Stimulated activated naive CD8-positive, alpha-beta T cell treated with anti-CD3 and anti-CD28 coated beads, Interleukin-15, Interleukin-2, amounts not matched to agents 100 ng/mL and 50 ng/mL, for 24 hours (primary cell): ENCODE measurements around the gene CCDC40.

ENCODE experiments used
- H3K27ac Mint-ChIP-seq: one replicate; pipeline ENCODE4 v1.8.0; 2021; ENCODE audit warnings: mild to moderate bottlenecking, mixed read lengths
- H3K27me3 Mint-ChIP-seq: one replicate; pipeline ENCODE4 v1.8.0; 2021; ENCODE audit warnings: mixed read lengths
- H3K36me3 Mint-ChIP-seq: one replicate; pipeline ENCODE4 v1.8.0; 2021; ENCODE audit warnings: low read depth, mixed read lengths
- H3K4me1 Mint-ChIP-seq: one replicate; pipeline ENCODE4 v1.8.0; 2021; ENCODE audit warnings: low read depth, mixed read lengths
- H3K4me3 Mint-ChIP-seq: one replicate; pipeline ENCODE4 v1.8.0; 2021; ENCODE audit warnings: mild to moderate bottlenecking, mixed read lengths
- H3K9me3 Mint-ChIP-seq: one replicate; pipeline ENCODE4 v1.8.0; 2021; ENCODE audit warnings: mixed read lengths

CCDC40 gene

GRCh38 chr17:80101946-80102663 lies 65.7 kb downstream of the CCDC40 start:
- Mint-ChIP-seq H3K9me3 (no peaks in the 10 kb centered on the region), H3K4me3 (peak overlapping the region; percentile 97), H3K27me3 (no peaks in the 10 kb centered on the region), H3K36me3 (peaks cover 7% of the 10 kb centered on the region), H3K27ac (peak overlapping the region; percentile 91), H3K4me1 (peaks cover 32% of the 10 kb centered on the region)

GRCh38 chr17:80102664-80103448 lies 66.4 kb downstream of the CCDC40 start:
- Mint-ChIP-seq H3K4me3 (peak overlapping the region; percentile 97), H3K4me1 (peaks cover 32% of the 10 kb centered on the region), H3K27me3 (no peaks in the 10 kb centered on the region), H3K36me3 (peaks cover 7% of the 10 kb centered on the region), H3K27ac (peak overlapping the region; percentile 26), H3K9me3 (no peaks in the 10 kb centered on the region)

GRCh38 chr17:80103449-80104085 lies 67.1 kb downstream of the CCDC40 start:
- H3K27me3 Mint-ChIP-seq, result no peaks in the 10 kb centered on the region
- no peak overlapping the region for H3K27ac Mint-ChIP-seq
- peaks cover 32% of the 10 kb centered on the region for H3K4me1 Mint-ChIP-seq
- no peaks in the 10 kb centered on the region for H3K9me3 Mint-ChIP-seq
- peaks cover 7% of the 10 kb centered on the region for H3K36me3 Mint-ChIP-seq
- H3K4me3 Mint-ChIP-seq, result peak overlapping the region; percentile 47

- H3K9me3 Mint-ChIP-seq, result no peaks in the 10 kb centered on the region
- H3K4me1 Mint-ChIP-seq, result peaks cover 30% of the 10 kb centered on the region
- no peaks in the 10 kb centered on the region for H3K27me3 Mint-ChIP-seq
- H3K4me3 Mint-ChIP-seq, result no peak overlapping the region
- H3K27ac Mint-ChIP-seq, result no peak overlapping the region
- H3K36me3 Mint-ChIP-seq, result peaks cover 7% of the 10 kb centered on the region
Observed at GRCh38 chr17:80104321-80104955, 68.0 kb downstream of the CCDC40 start.

- no peaks in the 10 kb centered on the region for H3K27me3 Mint-ChIP-seq
- H3K27ac Mint-ChIP-seq, result no peak overlapping the region
- peaks cover 7% of the 10 kb centered on the region for H3K36me3 Mint-ChIP-seq
- H3K4me3 Mint-ChIP-seq, result no peak overlapping the region
- peaks cover 25% of the 10 kb centered on the region for H3K4me1 Mint-ChIP-seq
- no peaks in the 10 kb centered on the region for H3K9me3 Mint-ChIP-seq
Observed at GRCh38 chr17:80104956-80105375, 68.5 kb downstream of the CCDC40 start.

- Mint-ChIP-seq H3K36me3 (peaks cover 7% of the 10 kb centered on the region), H3K4me1 (peaks cover 17% of the 10 kb centered on the region), H3K27ac (no peak overlapping the region), H3K4me3 (no peak overlapping the region), H3K27me3 (no peaks in the 10 kb centered on the region), H3K9me3 (no peaks in the 10 kb centered on the region)
Observed at GRCh38 chr17:80105762-80106161, 69.3 kb downstream of the CCDC40 start.

- no peak overlapping the region for H3K27ac Mint-ChIP-seq
- peaks cover 7% of the 10 kb centered on the region for H3K36me3 Mint-ChIP-seq
- no peaks in the 10 kb centered on the region for H3K9me3 Mint-ChIP-seq
- H3K4me1 Mint-ChIP-seq, result peaks cover 14% of the 10 kb centered on the region
- no peak overlapping the region for H3K4me3 Mint-ChIP-seq
- H3K27me3 Mint-ChIP-seq, result no peaks in the 10 kb centered on the region
Observed at GRCh38 chr17:80106176-80106575, 69.7 kb downstream of the CCDC40 start.

GRCh38 chr17:80106751-80107150 lies 70.3 kb downstream of the CCDC40 start:
- Mint-ChIP-seq H3K4me1 (peaks cover 14% of the 10 kb centered on the region), H3K4me3 (no peak overlapping the region)

GRCh38 chr17:80107231-80108021 lies 71.0 kb downstream of the CCDC40 start:
- Mint-ChIP-seq H3K4me3 (no peak overlapping the region), H3K27me3 (no peaks in the 10 kb centered on the region), H3K36me3 (peaks cover 7% of the 10 kb centered on the region), H3K4me1 (peaks cover 10% of the 10 kb centered on the region), H3K9me3 (no peaks in the 10 kb centered on the region), H3K27ac (no peak overlapping the region)

More at GRCh38 chr17:80106751-80107150, 70.3 kb downstream of the CCDC40 start:
- H3K9me3 Mint-ChIP-seq, result no peaks in the 10 kb centered on the region
- no peaks in the 10 kb centered on the region for H3K27me3 Mint-ChIP-seq
- peaks cover 7% of the 10 kb centered on the region for H3K36me3 Mint-ChIP-seq
- H3K27ac Mint-ChIP-seq, result no peak overlapping the region

GRCh38 chr17:80108036-80108971 lies 71.9 kb downstream of the CCDC40 start:
- H3K27me3 Mint-ChIP-seq, result no peaks in the 10 kb centered on the region
- peaks cover 7% of the 10 kb centered on the region for H3K36me3 Mint-ChIP-seq
- no peak overlapping the region for H3K27ac Mint-ChIP-seq
- peaks cover 2% of the 10 kb centered on the region for H3K4me1 Mint-ChIP-seq
- H3K9me3 Mint-ChIP-seq, result no peaks in the 10 kb centered on the region
- H3K4me3 Mint-ChIP-seq, result no peak overlapping the region

GRCh38 chr17:80109066-80109660 lies 72.7 kb downstream of the CCDC40 start:
- no peak overlapping the region for H3K27ac Mint-ChIP-seq
- no peaks in the 10 kb centered on the region for H3K9me3 Mint-ChIP-seq
- H3K4me3 Mint-ChIP-seq, result no peak overlapping the region
- peaks cover 7% of the 10 kb centered on the region for H3K36me3 Mint-ChIP-seq
- no peaks in the 10 kb centered on the region for H3K4me1 Mint-ChIP-seq
- no peaks in the 10 kb centered on the region for H3K27me3 Mint-ChIP-seq

- Mint-ChIP-seq H3K36me3 (peaks cover 7% of the 10 kb centered on the region), H3K4me1 (no peaks in the 10 kb centered on the region), H3K9me3 (no peaks in the 10 kb centered on the region), H3K27me3 (no peaks in the 10 kb centered on the region), H3K4me3 (no peak overlapping the region), H3K27ac (no peak overlapping the region)
Observed at GRCh38 chr17:80109713-80110446, 73.4 kb downstream of the CCDC40 start.

- no peaks in the 10 kb centered on the region for H3K27me3 Mint-ChIP-seq
- no peaks in the 10 kb centered on the region for H3K4me1 Mint-ChIP-seq
- H3K27ac Mint-ChIP-seq, result no peak overlapping the region
- no peaks in the 10 kb centered on the region for H3K9me3 Mint-ChIP-seq
- no peak overlapping the region for H3K4me3 Mint-ChIP-seq
- H3K36me3 Mint-ChIP-seq, result peaks cover 7% of the 10 kb centered on the region
Observed at GRCh38 chr17:80110447-80110812, 74.0 kb downstream of the CCDC40 start.
